HG02588 (cell line): ENCODE results near the gene MAPK1IP1L.
"Not testable (repeated sequence)": the region's sequence is repeated elsewhere in the genome, so short reads cannot be mapped to it uniquely, and the experiment has no call there.

Source experiments
- ATAC-seq: cut with Tn5 transposase; IDR thresholded peaks from one replicate; pipeline ENCODE4 v1.9.1; 2021; ENCODE audit warnings: mild to moderate bottlenecking, moderate library complexity; ENCODE audit not compliant: unreplicated experiment

MAPK1IP1L gene

DNA sequence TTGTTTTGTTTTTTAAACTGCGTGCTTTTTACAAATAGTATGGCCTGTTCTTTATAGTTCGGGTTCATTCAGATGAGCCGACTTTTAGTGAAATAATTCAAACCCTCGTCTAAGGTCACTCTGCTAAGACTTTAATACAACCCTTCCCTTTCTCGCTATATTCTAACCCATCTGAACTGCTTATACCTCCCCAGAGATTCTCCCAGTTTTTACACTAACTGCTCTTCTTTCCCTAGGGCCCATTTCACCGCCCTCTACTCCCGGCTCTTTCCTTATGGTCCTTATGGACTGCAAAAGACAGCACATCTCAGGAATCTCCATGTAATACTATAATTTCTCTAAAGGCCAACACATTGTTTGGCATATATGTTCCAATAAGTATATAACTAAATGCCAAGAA lies 2.1 kb downstream of the MAPK1IP1L start:
- ATAC-seq: no peak

GRCh38 chr14:55054098-55054497 lies 2.7 kb downstream of the MAPK1IP1L start:
- no peak for ATAC-seq

GRCh38 chr14:55057919-55058318 lies 6.5 kb downstream of the MAPK1IP1L start:
- no peak for ATAC-seq

DNA sequence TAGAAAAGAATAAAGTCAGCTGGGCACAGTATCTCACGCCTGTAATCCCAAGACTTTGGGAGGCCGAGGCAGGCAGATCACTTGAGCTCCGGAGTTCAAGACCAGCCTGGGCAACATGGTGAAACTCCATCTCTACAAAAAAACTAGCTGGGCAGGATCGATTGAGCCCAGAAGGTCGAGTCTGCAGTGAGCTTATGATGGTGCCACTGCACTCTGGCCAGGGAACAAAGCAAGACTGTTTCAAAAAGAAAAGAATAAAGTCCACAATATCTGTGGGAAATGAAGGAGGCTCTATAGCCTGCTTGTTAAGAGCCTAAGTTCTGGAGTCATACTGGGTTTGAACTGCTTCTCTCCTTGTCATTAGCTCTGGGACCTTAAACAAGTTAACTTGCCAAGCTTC lies 7.9 kb downstream of the MAPK1IP1L start:
- ATAC-seq: no peak

DNA sequence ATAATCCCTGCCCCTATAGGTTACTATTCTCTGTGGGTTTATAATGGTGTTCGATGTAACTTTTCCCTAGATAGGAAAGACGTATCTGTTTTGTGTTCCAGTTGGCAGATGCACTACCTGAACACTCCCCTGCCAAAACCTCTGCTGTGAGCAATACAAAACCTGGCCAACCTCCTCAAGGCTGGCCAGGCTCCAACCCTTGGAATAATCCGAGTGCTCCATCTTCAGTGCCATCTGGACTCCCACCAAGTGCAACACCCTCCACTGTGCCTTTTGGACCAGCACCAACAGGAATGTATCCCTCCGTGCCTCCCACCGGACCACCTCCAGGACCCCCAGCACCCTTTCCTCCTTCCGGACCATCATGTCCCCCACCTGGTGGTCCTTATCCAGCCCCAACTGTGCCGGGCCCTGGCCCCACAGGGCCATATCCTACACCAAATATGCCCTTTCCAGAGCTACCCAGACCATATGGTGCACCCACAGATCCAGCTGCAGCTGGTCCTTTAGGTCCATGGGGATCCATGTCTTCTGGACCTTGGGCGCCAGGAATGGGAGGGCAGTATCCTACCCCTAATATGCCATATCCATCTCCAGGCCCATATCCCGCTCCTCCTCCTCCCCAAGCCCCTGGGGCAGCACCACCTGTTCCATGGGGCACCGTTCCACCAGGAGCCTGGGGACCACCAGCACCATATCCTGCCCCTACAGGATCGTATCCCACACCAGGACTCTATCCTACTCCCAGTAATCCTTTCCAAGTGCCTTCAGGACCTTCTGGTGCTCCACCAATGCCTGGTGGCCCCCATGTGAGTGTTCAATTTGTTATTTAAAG lies 11.3 kb downstream of the MAPK1IP1L start:
- ATAC-seq: no peak

- ATAC-seq: not testable (repeated sequence)
Observed at GRCh38 chr14:55064896-55065295, 13.4 kb downstream of the MAPK1IP1L start.

DNA sequence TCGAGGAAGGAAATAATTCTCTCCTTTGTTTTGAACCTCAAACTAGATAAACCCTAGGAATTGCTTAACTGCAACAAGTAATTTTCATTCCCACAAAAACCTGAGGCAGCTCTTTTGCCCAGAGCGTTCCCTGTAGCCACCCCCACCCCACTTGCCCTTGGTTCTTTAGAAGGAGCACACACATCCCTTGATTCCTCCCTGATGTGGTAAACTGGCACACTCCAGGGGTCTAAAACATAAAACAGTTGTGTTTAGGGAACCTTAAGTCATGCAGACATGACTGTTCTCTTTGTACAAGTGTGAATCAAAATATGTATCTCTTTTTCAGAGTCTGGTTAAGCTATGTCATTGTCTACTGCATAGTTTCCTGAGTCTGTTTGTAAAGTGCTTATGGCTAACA lies 14.0 kb downstream of the MAPK1IP1L start:
- ATAC-seq: no peak

GRCh38 chr14:55066223-55066622 lies 14.8 kb downstream of the MAPK1IP1L start:
- no peak for ATAC-seq

GRCh38 chr14:55070981-55071411 lies 19.5 kb downstream of the MAPK1IP1L start:
- ATAC-seq: no peak

GRCh38 chr14:55071870-55072640 lies 20.6 kb downstream of the MAPK1IP1L start:
- ATAC-seq: peak; percentile 34

GRCh38 chr14:55073856-55074255 lies 22.4 kb downstream of the MAPK1IP1L start:
- no peak for ATAC-seq

DNA sequence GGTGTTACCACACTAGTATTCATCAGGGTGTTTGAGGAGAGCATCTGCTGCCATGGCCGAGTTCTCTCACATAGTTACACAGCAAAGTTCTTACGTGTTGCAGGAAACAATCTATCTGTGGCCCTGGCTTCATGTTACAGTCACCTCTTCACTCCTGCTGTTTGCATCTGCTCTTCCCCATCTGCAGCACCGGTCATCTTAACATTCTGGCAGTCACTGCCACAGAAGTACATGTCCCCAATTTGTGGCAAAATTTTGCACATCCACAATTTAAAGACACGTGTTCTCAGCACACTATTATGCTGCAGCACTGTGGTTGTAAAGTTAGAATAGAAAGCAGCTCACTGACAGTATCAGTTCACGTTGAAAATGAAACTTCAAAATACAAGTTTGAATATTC lies 23.2 kb downstream of the MAPK1IP1L start:
- peak; percentile 48 for ATAC-seq

DNA sequence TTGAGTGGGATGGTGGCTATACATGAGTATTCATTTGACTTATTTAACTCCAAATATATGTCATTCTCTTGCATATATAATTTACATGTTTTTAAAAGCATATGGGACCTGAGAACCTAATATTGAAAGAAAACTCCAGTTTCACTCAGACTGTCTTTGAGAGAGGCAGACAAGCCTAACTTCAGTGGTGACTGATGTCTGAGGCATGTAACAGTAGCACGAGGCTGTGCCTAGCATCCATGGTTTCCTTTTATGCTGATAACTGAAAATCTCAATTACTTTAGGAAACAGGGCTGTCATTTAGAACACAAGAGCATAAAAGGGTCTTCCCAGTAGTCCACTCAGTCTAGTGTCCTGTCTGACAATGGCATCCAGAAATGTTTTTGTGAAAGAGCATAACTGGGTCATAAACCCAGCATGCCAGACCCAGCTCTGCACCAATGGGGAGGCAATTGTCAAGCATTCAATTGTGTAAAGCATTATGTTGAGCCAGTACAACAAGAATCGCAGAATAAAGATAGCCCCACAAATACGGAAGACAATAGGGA lies 24.3 kb downstream of the MAPK1IP1L start:
- ATAC-seq: no peak

- ATAC-seq: no peak
Observed at GRCh38 chr14:55077170-55078151, 26.0 kb downstream of the MAPK1IP1L start.

DNA sequence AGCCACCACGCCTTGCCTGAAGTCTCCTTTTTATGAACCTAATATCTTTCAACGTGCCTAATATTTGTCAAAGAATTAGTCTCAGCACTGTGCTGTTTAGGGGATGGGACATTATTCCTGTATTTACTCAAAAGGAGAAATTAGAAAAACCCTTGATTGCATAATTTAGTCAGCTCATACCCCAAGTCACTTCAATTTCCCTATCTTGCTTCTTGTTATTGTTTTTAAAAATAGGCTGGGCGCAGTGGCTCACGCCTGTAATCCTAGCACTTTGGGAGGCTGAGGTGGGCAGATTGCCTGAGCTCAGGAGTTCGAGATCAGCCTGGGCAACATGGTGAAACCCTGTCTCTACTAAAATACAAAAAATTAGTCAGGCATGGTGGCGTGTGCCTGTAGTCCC lies 28.5 kb downstream of the MAPK1IP1L start:
- ATAC-seq: not testable (repeated sequence)

DNA sequence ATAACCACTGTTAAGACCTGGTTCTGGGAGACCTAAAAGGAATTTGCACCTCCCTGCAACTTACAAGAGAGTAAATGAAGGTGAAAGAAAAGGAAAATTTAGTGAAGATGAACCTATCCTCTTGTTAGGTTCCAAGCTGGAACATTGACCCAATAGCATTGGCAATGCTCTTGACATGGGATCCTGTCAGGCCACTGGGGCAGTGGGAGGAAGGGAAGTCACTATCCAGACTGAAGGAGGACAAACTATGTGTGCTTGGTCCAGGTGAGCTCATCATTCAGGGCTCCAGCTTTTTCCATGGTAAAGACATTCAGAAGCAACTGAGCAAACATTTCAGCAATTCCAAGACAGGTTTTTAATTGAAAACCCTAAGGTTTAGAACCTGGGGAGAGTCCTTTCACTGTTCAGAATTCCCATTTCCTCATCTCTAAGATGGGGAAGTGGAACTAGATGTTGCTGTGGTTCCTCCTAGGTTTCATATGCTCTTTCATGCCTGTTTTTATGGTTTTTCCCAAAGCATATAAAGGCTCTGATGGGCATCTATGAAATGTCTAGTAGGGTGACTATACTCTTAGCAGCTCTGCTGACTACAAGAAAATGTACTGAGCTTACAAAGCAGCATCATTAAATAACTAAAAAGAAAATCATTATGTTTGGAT lies 33.1 kb downstream of the MAPK1IP1L start:
- ATAC-seq: no peak

- ATAC-seq: no peak
Observed at GRCh38 chr14:55085060-55085660, 33.7 kb downstream of the MAPK1IP1L start.

DNA sequence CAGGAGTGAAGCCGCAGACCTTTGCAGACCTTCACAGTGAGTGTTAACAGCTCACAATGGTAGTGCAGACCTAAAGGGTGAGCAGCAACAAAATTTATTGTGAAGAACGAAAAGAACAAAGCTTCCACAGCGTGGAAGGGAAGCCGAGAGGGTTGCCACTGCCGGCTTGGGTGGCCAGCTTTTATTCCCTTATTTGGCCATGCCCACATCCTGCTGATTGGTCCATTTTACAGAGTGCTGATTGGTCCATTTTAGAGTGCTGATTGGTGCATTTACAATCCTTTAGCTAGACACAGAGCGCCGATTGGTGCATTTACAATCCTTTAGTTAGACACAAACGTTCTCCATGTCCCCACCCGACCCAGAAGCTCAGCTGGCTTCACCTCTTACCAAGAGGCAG lies 35.5 kb downstream of the MAPK1IP1L start:
- ATAC-seq: no peak

DNA sequence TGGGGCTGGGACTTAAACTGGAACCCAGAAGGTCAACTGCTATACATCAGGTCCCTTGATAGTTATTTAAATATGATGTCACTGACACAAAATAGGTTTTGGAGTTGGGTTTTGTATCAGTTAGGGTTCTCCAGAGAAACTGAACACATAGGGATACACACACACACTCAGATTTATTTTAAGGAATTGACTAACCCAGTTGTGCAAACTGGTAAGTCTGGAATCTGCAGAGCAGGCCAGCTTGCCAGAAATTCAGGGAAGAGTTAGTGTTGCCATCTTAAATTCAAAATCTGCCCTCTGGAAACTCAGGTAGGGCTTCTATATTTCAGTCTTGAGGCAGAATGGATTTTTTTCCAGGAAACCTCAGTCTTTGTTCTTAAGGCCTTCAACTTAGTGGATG lies 36.9 kb downstream of the MAPK1IP1L start:
- ATAC-seq: no peak

- ATAC-seq: no peak
Observed at GRCh38 chr14:55092341-55092740, 40.9 kb downstream of the MAPK1IP1L start.
